ENCODE measurements around the gene GRM6.

The GRM6 gene

DNA sequence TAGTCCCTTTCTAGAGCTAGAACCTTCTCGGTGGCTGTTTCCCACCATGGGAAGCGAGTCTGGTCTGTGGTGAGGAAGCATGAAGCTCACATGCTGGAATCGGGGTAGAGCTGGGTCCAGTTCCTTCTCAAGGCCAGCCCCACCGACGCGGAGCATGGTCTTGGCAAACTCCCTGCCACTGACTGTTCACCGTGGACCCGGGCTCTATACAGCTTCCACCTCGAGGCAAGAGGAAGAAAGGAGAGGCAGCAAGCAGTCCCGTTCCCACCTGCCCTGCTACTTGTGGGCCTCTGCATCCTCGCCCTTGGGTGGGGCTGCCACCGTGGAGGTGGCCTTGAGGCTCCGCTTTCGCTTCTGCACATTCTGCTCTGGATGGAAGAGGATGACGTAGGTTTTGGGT is 13.7 kb downstream of the GRM6 start:
- no peak for ATAC-seq (ENCODE audit: low read depth)

GRCh38 chr5:178965465-178966055 is 29.6 kb downstream of the GRM6 start:
- DNase-seq (ENCODE audit: low spot score), result no peak
- Histone ChIP-seq H3K4me3 (ENCODE audit: severe bottlenecking) (no peak overlapping the region), H3K9me3 (ENCODE audit: severe bottlenecking) (peaks cover 55% of the 10 kb centered on the region), H3K27ac (ENCODE audit: poor library complexity, severe bottlenecking) (no peak overlapping the region), H3K4me1 (ENCODE audit: insufficient read depth, poor library complexity, severe bottlenecking) (no peaks in the 10 kb centered on the region), H3K36me3 (ENCODE audit: low read depth) (no peaks in the 10 kb centered on the region), H3K27me3 (ENCODE audit: insufficient read depth, poor library complexity, severe bottlenecking) (no peaks in the 10 kb centered on the region)
- TF ChIP-seq, protein P1, sequence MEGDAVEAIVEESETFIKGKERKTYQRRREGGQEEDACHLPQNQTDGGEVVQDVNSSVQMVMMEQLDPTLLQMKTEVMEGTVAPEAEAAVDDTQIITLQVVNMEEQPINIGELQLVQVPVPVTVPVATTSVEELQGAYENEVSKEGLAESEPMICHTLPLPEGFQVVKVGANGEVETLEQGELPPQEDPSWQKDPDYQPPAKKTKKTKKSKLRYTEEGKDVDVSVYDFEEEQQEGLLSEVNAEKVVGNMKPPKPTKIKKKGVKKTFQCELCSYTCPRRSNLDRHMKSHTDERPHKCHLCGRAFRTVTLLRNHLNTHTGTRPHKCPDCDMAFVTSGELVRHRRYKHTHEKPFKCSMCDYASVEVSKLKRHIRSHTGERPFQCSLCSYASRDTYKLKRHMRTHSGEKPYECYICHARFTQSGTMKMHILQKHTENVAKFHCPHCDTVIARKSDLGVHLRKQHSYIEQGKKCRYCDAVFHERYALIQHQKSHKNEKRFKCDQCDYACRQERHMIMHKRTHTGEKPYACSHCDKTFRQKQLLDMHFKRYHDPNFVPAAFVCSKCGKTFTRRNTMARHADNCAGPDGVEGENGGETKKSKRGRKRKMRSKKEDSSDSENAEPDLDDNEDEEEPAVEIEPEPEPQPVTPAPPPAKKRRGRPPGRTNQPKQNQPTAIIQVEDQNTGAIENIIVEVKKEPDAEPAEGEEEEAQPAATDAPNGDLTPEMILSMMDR (IDR thresholded peaks at IDR 0.05; ENCODE audit: poor library complexity, severe bottlenecking), result no peak
- no peak for ATAC-seq (ENCODE audit: low read depth)

More for the DNA sequence above, 13.7 kb downstream of the GRM6 start:
- DNase-seq (ENCODE audit: low spot score), result no peak
- TF ChIP-seq, protein P1 (IDR thresholded peaks at IDR 0.05; ENCODE audit: poor library complexity, severe bottlenecking), result no peak
- no peaks in the 10 kb centered on the region for H3K4me1 ChIP-seq (ENCODE audit: insufficient read depth, poor library complexity, severe bottlenecking)
- H3K4me3 ChIP-seq (ENCODE audit: severe bottlenecking), result no peak overlapping the region
- no peaks in the 10 kb centered on the region for H3K36me3 ChIP-seq (ENCODE audit: low read depth)
- peaks cover 24% of the 10 kb centered on the region for H3K9me3 ChIP-seq (ENCODE audit: severe bottlenecking)
- H3K27me3 ChIP-seq (ENCODE audit: insufficient read depth, poor library complexity, severe bottlenecking), result no peaks in the 10 kb centered on the region
- no peak overlapping the region for H3K27ac ChIP-seq (ENCODE audit: poor library complexity, severe bottlenecking)

- no peak for DNase-seq (ENCODE audit: low spot score)
- Histone ChIP-seq H3K27ac (ENCODE audit: poor library complexity, severe bottlenecking) (no peak overlapping the region), H3K27me3 (ENCODE audit: insufficient read depth, poor library complexity, severe bottlenecking) (no peaks in the 10 kb centered on the region), H3K36me3 (ENCODE audit: low read depth) (no peaks in the 10 kb centered on the region), H3K9me3 (ENCODE audit: severe bottlenecking) (peaks cover 37% of the 10 kb centered on the region), H3K4me1 (ENCODE audit: insufficient read depth, poor library complexity, severe bottlenecking) (no peaks in the 10 kb centered on the region), H3K4me3 (ENCODE audit: severe bottlenecking) (no peak overlapping the region)
- TF ChIP-seq, protein P1 (IDR thresholded peaks at IDR 0.05; ENCODE audit: poor library complexity, severe bottlenecking), result no peak
- no peak for ATAC-seq (ENCODE audit: low read depth)
Measured at GRCh38 chr5:178941361-178941760, 53.8 kb downstream of the GRM6 start.

DNA sequence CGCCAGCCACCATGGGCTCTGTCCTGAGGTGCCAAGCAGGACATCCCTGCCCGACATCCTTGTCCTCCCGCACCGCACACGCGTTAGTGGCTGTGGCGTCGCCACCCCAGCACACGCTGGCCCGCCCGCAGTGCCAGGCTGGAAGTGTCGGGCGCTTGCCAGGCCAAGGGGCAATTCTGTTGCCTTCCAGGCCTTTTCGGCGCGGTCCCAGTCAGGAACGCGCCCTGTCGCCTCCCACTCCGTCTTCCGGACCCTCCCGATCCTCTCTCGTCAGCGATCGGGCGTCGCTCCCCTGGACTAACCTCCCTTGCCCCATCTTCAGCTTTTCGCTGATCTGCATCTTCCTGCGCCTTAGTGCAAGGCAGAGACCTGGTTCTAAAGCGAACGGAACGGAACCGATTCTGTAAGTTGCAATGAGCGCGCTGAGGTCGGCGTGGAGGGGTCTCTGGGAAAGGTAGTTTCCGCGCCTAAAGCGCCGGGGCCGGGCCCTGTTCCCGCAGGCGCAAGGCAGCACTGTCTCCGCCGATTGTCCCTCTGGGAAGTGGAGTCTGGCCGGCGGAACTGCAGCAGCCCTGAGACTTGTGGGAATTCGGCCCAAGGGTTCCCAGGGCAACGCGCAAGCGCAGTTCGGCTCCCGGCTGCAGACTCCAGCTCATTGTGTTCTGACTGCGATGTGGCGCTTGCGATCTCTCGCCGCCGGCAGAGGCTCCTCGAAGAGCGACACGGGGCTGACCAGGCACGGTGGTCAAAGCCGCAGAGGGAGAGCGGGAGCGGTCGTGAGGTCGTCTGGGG is 54.4 kb downstream of the GRM6 start, which contains the start of gene ZNF454:
TSS of gene ZNF454 (plus strand) at position 630 of the 792 bp plus-strand sequence. CDS start 1,594 bp downstream, outside the sequence.
- Histone ChIP-seq H3K27ac (ENCODE audit: poor library complexity, severe bottlenecking) (no peak within 1 kb of the TSS), H3K4me3 (ENCODE audit: severe bottlenecking) (no peak within 1 kb of the TSS), H3K4me1 (ENCODE audit: insufficient read depth, poor library complexity, severe bottlenecking) (no peaks in the 10 kb centered on the region), H3K9me3 (ENCODE audit: severe bottlenecking) (peaks cover 37% of the 10 kb centered on the region), H3K36me3 (ENCODE audit: low read depth) (no peaks in the 10 kb centered on the region), H3K27me3 (ENCODE audit: insufficient read depth, poor library complexity, severe bottlenecking) (no peaks in the 10 kb centered on the region)
- DNase-seq (ENCODE audit: low spot score) (no peak), ATAC-seq (ENCODE audit: low read depth) (no peak; the same call in 2 of the 3 replicates)
- TF ChIP-seq, protein P1 (IDR thresholded peaks at IDR 0.05; ENCODE audit: poor library complexity, severe bottlenecking), result no peak
